HG02943 (cell line): ENCODE measurements around the gene TCOF1.

Experiments
- ATAC-seq: cut with Tn5 transposase; IDR thresholded peaks from one replicate; pipeline ENCODE4 v1.9.1; 2021; ENCODE audit warnings: mild to moderate bottlenecking, low read depth, moderate library complexity; ENCODE audit not compliant: unreplicated experiment

Gene TCOF1

GRCh38 chr5:150448952-150449516, 91.5 kb downstream of the TCOF1 start:
- ATAC-seq, result peak; percentile 38
